B cell (primary cell): ENCODE results near the gene RPL14.

Experiments used
- CTCF ChIP-seq: fragments of 200-600 bp; IDR thresholded peaks from one replicate; pipeline ENCODE4 v1.8.0; 2022; ENCODE audit warnings: antibody characterized with exemption, mild to moderate bottlenecking
- EZH2 ChIP-seq: IDR thresholded peaks from 2 replicates; pipeline ENCODE4 v1.6.1; 2012; ENCODE audit warnings: borderline replicate concordance, low read depth, mild to moderate bottlenecking, moderate library complexity, low read length; ENCODE audit not compliant: insufficient read depth, poor library complexity, severe bottlenecking

- TF ChIP-seq CTCF (no peak), EZH2 (no peak)
Observed at GRCh38 chr3:40456940-40457823, at the start of gene RPL14.
